PC-3 (cell line): ENCODE results near the gene MYEOV. TPM values are rescaled to one million over a fixed set of nuclear protein-coding genes. Genes with fewer than 3 reads are reported as not detected.
A peak's percentile ranks its signal among the peaks of the same experiment; 100 is the strongest.

ENCODE experiments used
- ATAC-seq: fragments of 200-7000 bp; cut with Tn5 transposase; 2 replicates; pipeline ENCODE4 v1.9.1; 2020; ENCODE audit warnings: mild to moderate bottlenecking, moderate library complexity
- BruUV-seq: library from RNA; stranded (reverse); fragments of 400-500 nt; replicated peaks from 2 replicates; lab custom pipeline; 2021; lab: Mats Ljungman, UMichigan
- CTCF ChIA-PET: fragments of 300-600 bp; sonication (Branson Sonifier 250); formaldehyde crosslinking; loops from one replicate; lab custom pipeline; 2022; ENCODE audit warnings: antibody characterized with exemption; lab: Charles Lee
- POLR2A ChIA-PET: fragments of 300-600 bp; sonication (Branson Sonifier 250); formaldehyde crosslinking; loops from one replicate; lab custom pipeline; 2022; ENCODE audit warnings: antibody characterized with exemption; ENCODE audit not compliant: unreplicated experiment; lab: Charles Lee
- DNase-seq: peaks from one replicate; pipeline ENCODE4 v3.0.0-alpha.2; 2015
- H2AFZ ChIP-seq: fragments of 300-600 bp; sonication (generic); 2 replicates; pipeline ENCODE4 v1.6.0; 2016; ENCODE audit warnings: antibody characterized with exemption, low read length
- H3F3A ChIP-seq: fragments of 300-600 bp; sonication (generic); one replicate; pipeline ENCODE4 v1.6.0; 2017; ENCODE audit warnings: antibody characterized with exemption, low read length, control low read depth, mild to moderate bottlenecking; ENCODE audit not compliant: unreplicated experiment
- H3K27ac ChIP-seq: fragments of 300-600 bp; sonication (generic); 2 replicates; pipeline ENCODE4 v1.5.1; 2016; ENCODE audit warnings: mild to moderate bottlenecking, low read length
- H3K27me3 ChIP-seq: fragments of 300-600 bp; sonication (generic); 2 replicates; pipeline ENCODE4 v1.6.1; 2016; ENCODE audit warnings: low read length, mixed read lengths
- H3K36me3 ChIP-seq: fragments of 300-600 bp; sonication (generic); 2 replicates; pipeline ENCODE4 v1.6.1; 2016; ENCODE audit warnings: low read depth, mixed run types, low read length, mixed read lengths
- H3K4me1 ChIP-seq: fragments of 300-600 bp; sonication (generic); 2 replicates; pipeline ENCODE4 v1.5.1; 2016; ENCODE audit warnings: low read length; ENCODE audit not compliant: insufficient read depth
- H3K4me2 ChIP-seq: fragments of 300-600 bp; sonication (generic); 2 replicates; pipeline ENCODE4 v1.6.0; 2016; ENCODE audit warnings: low read length
- H3K4me3 ChIP-seq: fragments of 300-600 bp; sonication (generic); 2 replicates; pipeline ENCODE4 v1.5.1; 2016; ENCODE audit warnings: mild to moderate bottlenecking, low read length, mixed read lengths
- H3K79me2 ChIP-seq: fragments of 300-600 bp; sonication (generic); 2 replicates; pipeline ENCODE4 v1.6.1; 2017; ENCODE audit warnings: low read length, mixed read lengths
- H3K9ac ChIP-seq: fragments of 300-600 bp; sonication (generic); 2 replicates; pipeline ENCODE4 v1.6.0; 2016; ENCODE audit warnings: mild to moderate bottlenecking, low read length
- H3K9me2 ChIP-seq: fragments of 300-600 bp; sonication (generic); replicated peaks from 2 replicates; pipeline ENCODE4 v1.6.1; 2016; ENCODE audit warnings: mixed run types, low read length, mixed read lengths
- H3K9me3 ChIP-seq: fragments of 300-600 bp; sonication (generic); 2 replicates; pipeline ENCODE4 v1.6.1; 2016; ENCODE audit warnings: low read length, mixed read lengths
- H4K20me1 ChIP-seq: fragments of 300-600 bp; sonication (generic); 2 replicates; pipeline ENCODE4 v1.6.1; 2016; ENCODE audit warnings: low read length, mixed read lengths
- CTCF ChIP-seq: fragments of 300-600 bp; sonication (generic); conservative IDR thresholded peaks from 2 replicates; pipeline ENCODE4 v1.5.1; 2017; ENCODE audit warnings: antibody characterized with exemption, low read depth, mild to moderate bottlenecking, low read length
- EZH2 ChIP-seq: fragments of 300-600 bp; sonication (generic); IDR thresholded peaks from one replicate; pipeline ENCODE4 v1.6.1; 2017; ENCODE audit warnings: antibody characterized with exemption, mild to moderate bottlenecking, low read length; ENCODE audit not compliant: unreplicated experiment
- EZH2phosphoT487 ChIP-seq: fragments of 300-600 bp; sonication (generic); IDR thresholded peaks from 2 replicates; pipeline ENCODE4 v1.6.1; 2018; ENCODE audit warnings: mild to moderate bottlenecking, antibody characterized with exemption, low read length, borderline replicate concordance
- intact Hi-C: fragments of 100-400 bp; cut with micrococcal nuclease; formaldehyde crosslinking; loops from 2 replicates; pipeline ENCODE4 v1.9.0; 2023
- total RNA-seq: library from RNA; depleted of rRNA; stranded (reverse); fragments of >200 nt; gene quantifications from 2 replicates; pipeline ENCODE4 v1.2.3, GENCODE V29; 2014

MYEOV gene
- total RNA-seq, 1 experiment from 2014 or later = 59.0 TPM

- H3K4me3 ChIP-seq = no peak overlapping the region
- ATAC-seq (peak; percentile 76), DNase-seq (peak; percentile 96)
- no TSS peak for BruUV-seq
- H3K79me2 ChIP-seq = no peaks in the 10 kb centered on the region
- POLR2A ChIA-PET = interaction anchor here (0.5 to 0.8 kb wide), 5 partner anchors 20 to 400 kb away, joined by 3 to 8 read pairs (median 5); no protein-coding TSS in a partner anchor
- TF ChIP-seq EZH2 (no peak), EZH2phosphoT487 (no peak), CTCF (no peak)
- intact Hi-C loops = no loop called here
- H3K4me2 ChIP-seq = peak overlapping the region; percentile 45
- no peaks in the 10 kb centered on the region for H3F3A ChIP-seq
- peaks cover 46% of the 10 kb centered on the region for H3K4me1 ChIP-seq
- H2AFZ ChIP-seq = no peak overlapping the region
- H3K27ac ChIP-seq = peak overlapping the region; percentile 91
- H3K9me3 ChIP-seq = no peaks in the 10 kb centered on the region
- no peaks in the 10 kb centered on the region for H3K27me3 ChIP-seq
- H4K20me1 ChIP-seq = no peaks in the 10 kb centered on the region
- CTCF ChIA-PET = interaction anchor here (0.5 to 1.0 kb wide), 4 partner anchors 18 to 400 kb away, joined by 3 to 6 read pairs (median 4); no protein-coding TSS in a partner anchor
- peak overlapping the region; percentile 86 for H3K9ac ChIP-seq
- peaks cover 5% of the 10 kb centered on the region; the same call in 1 of the 2 replicates for H3K9me2 ChIP-seq
- no peaks in the 10 kb centered on the region for H3K36me3 ChIP-seq
Observed at GRCh38 chr11:69274531-69275016, 19.4 kb upstream of the MYEOV start.

- Histone ChIP-seq H3K4me1 (peaks cover 49% of the 10 kb centered on the region), H3K9me3 (no peaks in the 10 kb centered on the region), H3K27me3 (no peaks in the 10 kb centered on the region), H3K27ac (peak overlapping the region; percentile 91), H3F3A (peaks cover 2% of the 10 kb centered on the region), H3K9ac (peak overlapping the region; percentile 86), H2AFZ (no peak overlapping the region), H3K4me2 (peak overlapping the region; percentile 36), H3K9me2 (peaks cover 5% of the 10 kb centered on the region; the same call in 1 of the 2 replicates), H3K79me2 (no peaks in the 10 kb centered on the region), H4K20me1 (no peaks in the 10 kb centered on the region), H3K36me3 (no peaks in the 10 kb centered on the region), H3K4me3 (no peak overlapping the region)
- DNase-seq (no peak), ATAC-seq (no peak)
- CTCF ChIA-PET = no interaction called here
- POLR2A ChIA-PET = interaction anchor here (0.6 kb wide), 1 partner anchor 396 kb away, joined by 6 read pairs; no protein-coding TSS in a partner anchor
- no TSS peak for BruUV-seq
- intact Hi-C loops = no loop called here
- TF ChIP-seq EZH2 (no peak), EZH2phosphoT487 (no peak), CTCF (no peak)
Observed at GRCh38 chr11:69275178-69275577, 18.8 kb upstream of the MYEOV start.

GRCh38 chr11:69276165-69276564 lies 17.8 kb upstream of the MYEOV start:
- Histone ChIP-seq H3K27ac (peak overlapping the region; percentile 91), H2AFZ (no peak overlapping the region), H3K9me2 (peaks cover 5% of the 10 kb centered on the region; the same call in 1 of the 2 replicates), H3K4me1 (peaks cover 59% of the 10 kb centered on the region), H3F3A (peaks cover 3% of the 10 kb centered on the region), H3K9ac (peak overlapping the region; percentile 86), H4K20me1 (no peaks in the 10 kb centered on the region), H3K4me3 (no peak overlapping the region), H3K9me3 (no peaks in the 10 kb centered on the region), H3K79me2 (no peaks in the 10 kb centered on the region), H3K4me2 (no peak overlapping the region), H3K27me3 (no peaks in the 10 kb centered on the region), H3K36me3 (no peaks in the 10 kb centered on the region)
- ChIA-PET POLR2A (no interaction called here), CTCF (no interaction called here)
- TF ChIP-seq CTCF = no peak
- no peak for TF ChIP-seq EZH2phosphoT487
- no peak for TF ChIP-seq EZH2
- ATAC-seq = no peak
- intact Hi-C loops = no loop called here
- no TSS peak for BruUV-seq
- no peak for DNase-seq
